ENCODE data around the gene SNX22. TPM values are rescaled to one million over a fixed set of nuclear protein-coding genes. Genes with fewer than 3 reads are reported as not detected.

The SNX22 gene
- total and polyA plus RNA-seq, 4 donors = 2.2 to 37.4 (median 3.1) TPM

DNA sequence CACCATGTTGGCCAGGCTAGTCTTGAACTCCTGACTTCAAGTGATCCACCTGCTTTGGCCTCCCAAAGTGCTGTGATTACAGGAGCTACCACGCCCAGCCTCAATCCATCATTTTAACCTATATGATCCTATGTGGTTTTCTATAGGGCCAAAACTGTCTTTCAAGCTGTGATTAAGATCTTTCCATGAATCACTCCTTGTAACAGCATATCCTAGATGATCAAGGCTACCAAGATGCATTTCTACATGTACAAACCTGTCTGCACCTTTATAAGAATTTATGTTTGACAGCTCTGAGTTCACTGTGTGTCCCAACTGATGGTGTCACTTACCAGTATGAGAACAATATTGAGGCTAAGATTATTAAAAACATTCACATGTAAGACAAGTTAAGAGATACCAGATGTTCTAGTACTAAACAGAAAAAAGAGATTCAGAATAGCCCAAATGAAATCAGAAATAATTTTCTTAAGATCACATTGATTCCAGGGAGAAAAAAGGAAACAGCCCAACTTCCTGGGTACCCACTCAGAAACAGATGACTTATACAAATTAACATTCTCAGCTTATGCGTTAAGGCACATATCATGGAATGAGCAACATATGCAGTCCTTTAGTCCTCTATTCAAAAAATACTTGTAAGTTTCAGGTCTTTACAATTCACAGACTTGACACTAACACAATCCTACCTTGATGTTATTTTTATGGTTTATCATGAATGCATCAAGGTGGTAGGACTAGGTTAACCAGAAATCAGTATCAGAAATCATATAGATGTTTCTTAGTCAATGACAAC is 36.1 kb downstream of the SNX22 start:
- H3K4me3 ChIP-seq (ENCODE audit: low read depth in 1 of 3, low read length in 3 of 3) = no peak overlapping the region
- no peaks in the 10 kb centered on the region for H3K4me1 ChIP-seq (ENCODE audit: control insufficient read depth in 4 of 4, insufficient read depth in 4 of 4, low read length in 3 of 4)
- TF ChIP-seq HNF4A (conservative IDR thresholded peaks at IDR 0.05) (no peak), GABPA (IDR thresholded peaks at IDR 0.05 in 1 of 2, conservative IDR thresholded peaks at IDR 0.05 in 1 of 2) (no peak), SP1 (IDR thresholded peaks at IDR 0.05) (no peak), RAD21 (IDR thresholded peaks at IDR 0.05) (no peak), RXRA (IDR thresholded peaks at IDR 0.05) (no peak), YY1 (IDR thresholded peaks at IDR 0.05) (no peak), JUND (IDR thresholded peaks at IDR 0.05) (no peak), NR2F2 (IDR thresholded peaks at IDR 0.05) (no peak), EGR1 (IDR thresholded peaks at IDR 0.05; ENCODE audit: low read depth in 2 of 2) (no peak), TAF1 (conservative IDR thresholded peaks at IDR 0.05) (no peak), HNF4G (IDR thresholded peaks at IDR 0.05) (no peak)
- TF ChIP-seq, protein P1, sequence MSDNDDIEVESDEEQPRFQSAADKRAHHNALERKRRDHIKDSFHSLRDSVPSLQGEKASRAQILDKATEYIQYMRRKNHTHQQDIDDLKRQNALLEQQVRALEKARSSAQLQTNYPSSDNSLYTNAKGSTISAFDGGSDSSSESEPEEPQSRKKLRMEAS (IDR thresholded peaks at IDR 0.05) = no peak
- TF ChIP-seq, protein P2, sequence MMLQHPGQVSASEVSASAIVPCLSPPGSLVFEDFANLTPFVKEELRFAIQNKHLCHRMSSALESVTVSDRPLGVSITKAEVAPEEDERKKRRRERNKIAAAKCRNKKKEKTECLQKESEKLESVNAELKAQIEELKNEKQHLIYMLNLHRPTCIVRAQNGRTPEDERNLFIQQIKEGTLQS (IDR thresholded peaks at IDR 0.05) = no peak
- TF ChIP-seq, protein P3, sequence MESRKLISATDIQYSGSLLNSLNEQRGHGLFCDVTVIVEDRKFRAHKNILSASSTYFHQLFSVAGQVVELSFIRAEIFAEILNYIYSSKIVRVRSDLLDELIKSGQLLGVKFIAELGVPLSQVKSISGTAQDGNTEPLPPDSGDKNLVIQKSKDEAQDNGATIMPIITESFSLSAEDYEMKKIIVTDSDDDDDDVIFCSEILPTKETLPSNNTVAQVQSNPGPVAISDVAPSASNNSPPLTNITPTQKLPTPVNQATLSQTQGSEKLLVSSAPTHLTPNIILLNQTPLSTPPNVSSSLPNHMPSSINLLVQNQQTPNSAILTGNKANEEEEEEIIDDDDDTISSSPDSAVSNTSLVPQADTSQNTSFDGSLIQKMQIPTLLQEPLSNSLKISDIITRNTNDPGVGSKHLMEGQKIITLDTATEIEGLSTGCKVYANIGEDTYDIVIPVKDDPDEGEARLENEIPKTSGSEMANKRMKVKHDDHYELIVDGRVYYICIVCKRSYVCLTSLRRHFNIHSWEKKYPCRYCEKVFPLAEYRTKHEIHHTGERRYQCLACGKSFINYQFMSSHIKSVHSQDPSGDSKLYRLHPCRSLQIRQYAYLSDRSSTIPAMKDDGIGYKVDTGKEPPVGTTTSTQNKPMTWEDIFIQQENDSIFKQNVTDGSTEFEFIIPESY (IDR thresholded peaks at IDR 0.05) = no peak
- TF ChIP-seq, protein P4, sequence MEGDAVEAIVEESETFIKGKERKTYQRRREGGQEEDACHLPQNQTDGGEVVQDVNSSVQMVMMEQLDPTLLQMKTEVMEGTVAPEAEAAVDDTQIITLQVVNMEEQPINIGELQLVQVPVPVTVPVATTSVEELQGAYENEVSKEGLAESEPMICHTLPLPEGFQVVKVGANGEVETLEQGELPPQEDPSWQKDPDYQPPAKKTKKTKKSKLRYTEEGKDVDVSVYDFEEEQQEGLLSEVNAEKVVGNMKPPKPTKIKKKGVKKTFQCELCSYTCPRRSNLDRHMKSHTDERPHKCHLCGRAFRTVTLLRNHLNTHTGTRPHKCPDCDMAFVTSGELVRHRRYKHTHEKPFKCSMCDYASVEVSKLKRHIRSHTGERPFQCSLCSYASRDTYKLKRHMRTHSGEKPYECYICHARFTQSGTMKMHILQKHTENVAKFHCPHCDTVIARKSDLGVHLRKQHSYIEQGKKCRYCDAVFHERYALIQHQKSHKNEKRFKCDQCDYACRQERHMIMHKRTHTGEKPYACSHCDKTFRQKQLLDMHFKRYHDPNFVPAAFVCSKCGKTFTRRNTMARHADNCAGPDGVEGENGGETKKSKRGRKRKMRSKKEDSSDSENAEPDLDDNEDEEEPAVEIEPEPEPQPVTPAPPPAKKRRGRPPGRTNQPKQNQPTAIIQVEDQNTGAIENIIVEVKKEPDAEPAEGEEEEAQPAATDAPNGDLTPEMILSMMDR (IDR thresholded peaks at IDR 0.05; ENCODE audit: low read depth, low read length, missing input control) = no peak
- DNase-seq (ENCODE audit: low spot score) = no peak
- no peaks in the 10 kb centered on the region for H3K27me3 ChIP-seq (ENCODE audit: control insufficient read depth in 4 of 4, insufficient read depth in 4 of 4, low read length in 3 of 4)
- H3K27ac ChIP-seq (ENCODE audit: low read depth in 1 of 2, low read length in 2 of 2) = no peak overlapping the region
- peaks cover 0 to 5% (median 0%) of the 10 kb centered on the region in 4 donors for H3K36me3 ChIP-seq (ENCODE audit: control insufficient read depth in 4 of 4, insufficient read depth in 3 of 4, low read depth in 1 of 4, low read length in 3 of 4)
- H3K9ac ChIP-seq (ENCODE audit: low read depth in 1 of 2, low read length in 2 of 2) = no peak overlapping the region
- WGBS = 97% methylated on average over 2 of the region's 2 CpGs
- H3K9me3 ChIP-seq (ENCODE audit: control insufficient read depth in 4 of 4, low read length in 3 of 4) = no peaks in the 10 kb centered on the region

DNA sequence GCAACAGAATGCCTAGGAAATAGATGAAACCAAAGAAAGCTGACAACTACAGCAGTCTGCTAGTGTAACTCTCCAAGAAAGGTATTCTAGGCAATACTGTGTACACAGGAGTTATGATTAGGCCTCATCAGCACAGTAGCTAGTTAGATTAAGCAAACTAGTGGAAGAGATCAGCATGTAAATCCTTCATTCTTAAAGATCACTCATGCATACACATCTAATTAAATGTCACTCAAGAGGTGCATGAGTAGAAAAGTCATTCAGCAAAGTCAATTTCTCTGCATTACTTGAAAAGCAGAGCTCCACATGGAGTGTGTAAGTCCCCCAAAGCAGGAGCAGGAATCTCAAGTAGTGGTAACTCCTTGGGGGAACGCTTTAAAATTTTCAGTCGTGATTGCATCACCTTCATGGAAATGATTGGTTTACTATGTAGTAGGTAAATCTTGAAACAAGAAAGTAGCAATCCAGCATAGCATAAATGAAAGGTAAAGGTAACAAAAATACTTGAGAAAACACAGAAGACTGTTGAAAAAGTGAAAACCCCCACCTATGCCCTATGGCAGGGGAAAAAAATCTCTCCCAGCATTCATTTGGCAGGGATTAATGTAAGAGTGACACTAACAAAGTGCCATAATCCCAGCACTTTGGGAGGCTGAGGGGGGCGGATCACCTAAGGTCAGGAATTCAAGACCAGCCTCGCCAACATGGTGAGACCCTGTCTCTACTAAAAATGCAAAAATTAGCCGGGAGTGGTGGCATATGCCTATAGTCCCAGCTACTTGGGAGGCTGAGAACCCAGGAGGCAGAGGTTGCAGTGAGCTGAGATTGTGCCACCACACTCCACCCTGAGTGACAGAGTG is 40.7 kb downstream of the SNX22 start:
- DNase-seq (ENCODE audit: low spot score) = no peak
- TF ChIP-seq RXRA (IDR thresholded peaks at IDR 0.05) = no peak
- TF ChIP-seq HNF4A (conservative IDR thresholded peaks at IDR 0.05) = no peak
- H3K9me3 ChIP-seq (ENCODE audit: control insufficient read depth in 4 of 4, low read length in 3 of 4) = no peaks in the 10 kb centered on the region
- 94% methylated on average over 5 of the region's 5 CpGs for WGBS
- H3K27ac ChIP-seq (ENCODE audit: low read depth in 1 of 2, low read length in 2 of 2) = no peak overlapping the region
- no peak overlapping the region for H3K4me3 ChIP-seq (ENCODE audit: low read depth in 1 of 3, low read length in 3 of 3)
- no peak overlapping the region for H3K9ac ChIP-seq (ENCODE audit: low read depth in 1 of 2, low read length in 2 of 2)
- H3K36me3 ChIP-seq (ENCODE audit: control insufficient read depth in 4 of 4, insufficient read depth in 3 of 4, low read depth in 1 of 4, low read length in 3 of 4) = peaks cover 0 to 3% (median 3%) of the 10 kb centered on the region in 4 donors
- no peaks in the 10 kb centered on the region for H3K4me1 ChIP-seq (ENCODE audit: control insufficient read depth in 4 of 4, insufficient read depth in 4 of 4, low read length in 3 of 4)
- H3K27me3 ChIP-seq (ENCODE audit: control insufficient read depth in 4 of 4, insufficient read depth in 4 of 4, low read length in 3 of 4) = no peaks in the 10 kb centered on the region

Data from liver (tissue), 9 donors.